Mesendoderm (in vitro differentiated cells): ENCODE measurements around the gene SPON1.
"Not testable (repeated sequence)": the region's sequence is repeated elsewhere in the genome, so short reads cannot be mapped to it uniquely, and the experiment has no call there.

Source experiments
- DNase-seq: peaks from one replicate; pipeline ENCODE4 v3.0.0; 2013
- H2AK5ac ChIP-seq: 2 replicates; pipeline ENCODE4 v1.6.1; 2013; ENCODE audit warnings: low read length, inconsistent platforms
- H2BK120ac ChIP-seq: 2 replicates; pipeline ENCODE4 v1.6.1; 2013; ENCODE audit warnings: low read depth, mild to moderate bottlenecking, low read length, moderate library complexity, mixed read lengths
- H2BK15ac ChIP-seq: replicated peaks from 2 replicates; pipeline ENCODE4 v1.6.1; 2013; ENCODE audit warnings: low read depth, mild to moderate bottlenecking, moderate library complexity
- H2BK5ac ChIP-seq: 2 replicates; pipeline ENCODE4 v1.6.1; 2013; ENCODE audit warnings: low read length, inconsistent platforms
- H3K18ac ChIP-seq: 2 replicates; pipeline ENCODE4 v1.6.1; 2013; ENCODE audit warnings: mild to moderate bottlenecking, low read length, mixed read lengths
- H3K23ac ChIP-seq: one replicate; pipeline ENCODE4 v1.6.1; 2013; ENCODE audit warnings: low read length
- H3K27ac ChIP-seq: 2 replicates; pipeline ENCODE4 v1.5.1; 2013; ENCODE audit warnings: low read depth, mild to moderate bottlenecking, inconsistent platforms, low read length, moderate library complexity
- H3K27me3 ChIP-seq: 2 replicates; pipeline ENCODE4 v1.6.1; 2013; ENCODE audit warnings: low read length, control low read depth, mild to moderate bottlenecking, inconsistent platforms; ENCODE audit not compliant: insufficient read depth, poor library complexity
- H3K36me3 ChIP-seq: 2 replicates; pipeline ENCODE4 v1.6.1; 2013; ENCODE audit warnings: low read length, inconsistent platforms; ENCODE audit not compliant: control insufficient read depth, insufficient read depth
- H3K4ac ChIP-seq: one replicate; pipeline ENCODE4 v1.6.1; 2013; ENCODE audit warnings: low read depth, mild to moderate bottlenecking, low read length, moderate library complexity
- H3K4me1 ChIP-seq: 2 replicates; pipeline ENCODE4 v1.6.1; 2013; ENCODE audit warnings: low read depth, low read length, inconsistent platforms; ENCODE audit not compliant: control insufficient read depth
- H3K4me2 ChIP-seq: 2 replicates; pipeline ENCODE4 v1.6.1; 2013; ENCODE audit warnings: low read length
- H3K4me3 ChIP-seq: 2 replicates; pipeline ENCODE4 v1.5.1; 2013; ENCODE audit warnings: mild to moderate bottlenecking, low read length
- H3K56ac ChIP-seq: one replicate; pipeline ENCODE4 v1.6.1; 2013; ENCODE audit warnings: low read length
- H3K79me1 ChIP-seq: 2 replicates; pipeline ENCODE4 v1.6.1; 2013; ENCODE audit warnings: low read length, inconsistent platforms
- H3K79me2 ChIP-seq: 2 replicates; pipeline ENCODE4 v1.6.1; 2013; ENCODE audit warnings: mild to moderate bottlenecking, low read length; ENCODE audit not compliant: control insufficient read depth, insufficient read depth
- H3K9ac ChIP-seq: 2 replicates; pipeline ENCODE4 v1.6.1; 2013; ENCODE audit warnings: low read length, inconsistent platforms
- H4K5ac ChIP-seq: one replicate; pipeline ENCODE4 v1.6.1; 2013; ENCODE audit warnings: low read length
- H4K8ac ChIP-seq: one replicate; pipeline ENCODE4 v1.6.1; 2013; ENCODE audit warnings: low read depth, mild to moderate bottlenecking, control low read depth, low read length, moderate library complexity
- WGBS: extraction: QIAGEN DNeasy Blood & Tissue Kit; methylation state at CpG from one replicate; pipeline ENCODE4 v1.1.7; 2013; ENCODE audit warnings: low lambda C conversion rate, missing lambda C conversion rate; ENCODE audit not compliant: insufficient coverage; ENCODE audit errors: extremely low coverage; 5-methylcytosine and 5-hydroxymethylcytosine counted together

SPON1 gene

GRCh38 chr11:14079797-14080196 is 117.3 kb downstream of the SPON1 start:
- Histone ChIP-seq H3K4me1 (no peaks in the 10 kb centered on the region), H3K4ac (no peak overlapping the region), H4K8ac (no peak overlapping the region), H3K79me1 (no peaks in the 10 kb centered on the region), H3K27ac (no peak overlapping the region), H3K56ac (no peak overlapping the region), H2AK5ac (no peak overlapping the region), H3K79me2 (no peaks in the 10 kb centered on the region), H3K9ac (no peak overlapping the region), H3K23ac (no peak overlapping the region), H3K36me3 (no peaks in the 10 kb centered on the region), H2BK120ac (no peak overlapping the region), H4K5ac (no peak overlapping the region), H3K27me3 (no peaks in the 10 kb centered on the region), H3K4me3 (no peak overlapping the region), H2BK5ac (no peak overlapping the region), H3K18ac (no peak overlapping the region), H2BK15ac (no peak overlapping the region), H3K4me2 (no peak overlapping the region)
- WGBS, result no CpG with 5 or more reads among the region's 4 CpGs
- no peak for DNase-seq

DNA sequence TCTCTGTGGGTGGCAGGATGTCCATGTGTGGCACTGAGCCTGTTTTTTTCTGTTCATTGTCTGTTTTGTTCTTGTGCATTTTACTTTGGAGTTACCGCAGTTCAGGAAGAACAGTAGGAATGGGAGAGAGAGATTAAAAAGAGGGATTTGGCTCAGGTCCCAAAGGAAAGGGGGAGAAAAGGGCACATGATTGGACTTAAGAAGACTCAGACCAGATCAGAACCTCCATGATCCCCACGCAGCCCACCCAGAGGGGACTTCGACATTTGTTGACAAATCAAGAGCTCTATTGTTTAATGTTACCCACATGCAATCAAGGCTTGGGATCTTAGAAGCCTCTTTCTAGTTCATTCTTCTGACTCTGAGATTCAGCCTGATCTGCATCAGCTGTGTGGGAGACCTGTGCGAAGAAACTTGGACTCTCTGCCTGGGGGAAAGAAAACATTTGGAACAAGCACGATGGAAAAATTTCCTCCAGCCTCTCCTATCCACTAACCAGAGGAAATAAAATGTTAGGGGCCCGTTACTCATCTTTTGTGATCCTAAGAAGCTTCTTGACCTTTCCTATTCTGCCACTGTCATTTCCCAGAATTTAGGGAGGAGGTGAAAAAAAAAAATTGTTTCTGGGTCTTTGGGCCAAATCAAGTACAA is 119.2 kb downstream of the SPON1 start:
- Histone ChIP-seq H3K23ac (no peak overlapping the region), H3K79me1 (no peaks in the 10 kb centered on the region), H2BK15ac (no peak overlapping the region), H3K4ac (no peak overlapping the region), H3K36me3 (no peaks in the 10 kb centered on the region), H4K5ac (no peak overlapping the region), H3K4me2 (no peak overlapping the region), H3K9ac (no peak overlapping the region), H3K18ac (no peak overlapping the region), H2BK5ac (no peak overlapping the region), H3K27me3 (no peaks in the 10 kb centered on the region), H4K8ac (no peak overlapping the region), H2AK5ac (no peak overlapping the region), H3K4me3 (no peak overlapping the region), H3K4me1 (no peaks in the 10 kb centered on the region), H3K79me2 (no peaks in the 10 kb centered on the region), H3K27ac (no peak overlapping the region), H2BK120ac (no peak overlapping the region), H3K56ac (no peak overlapping the region)
- WGBS, result no CpG with 5 or more reads among the region's 6 CpGs
- no peak for DNase-seq

- Histone ChIP-seq H2BK5ac (no peak overlapping the region), H3K79me2 (no peaks in the 10 kb centered on the region), H2AK5ac (no peak overlapping the region), H3K27me3 (no peaks in the 10 kb centered on the region), H2BK15ac (no peak overlapping the region), H3K4ac (no peak overlapping the region), H4K5ac (no peak overlapping the region), H3K4me2 (no peak overlapping the region), H3K9ac (no peak overlapping the region), H3K23ac (no peak overlapping the region), H2BK120ac (no peak overlapping the region), H3K4me3 (no peak overlapping the region), H4K8ac (no peak overlapping the region), H3K27ac (no peak overlapping the region), H3K4me1 (no peaks in the 10 kb centered on the region), H3K36me3 (no peaks in the 10 kb centered on the region), H3K18ac (no peak overlapping the region), H3K79me1 (no peaks in the 10 kb centered on the region), H3K56ac (no peak overlapping the region)
- DNase-seq, result no peak
- WGBS, result no CpG with 5 or more reads among the region's 5 CpGs
Observed at GRCh38 chr11:14082338-14082737, 119.8 kb downstream of the SPON1 start.

- H3K23ac ChIP-seq, H3K9ac ChIP-seq, H3K27ac ChIP-seq, H3K4me3 ChIP-seq, DNase-seq, H4K8ac ChIP-seq, H3K27me3 ChIP-seq, H3K18ac ChIP-seq, H3K4me1 ChIP-seq, H2BK5ac ChIP-seq, H3K79me2 ChIP-seq, H3K4ac ChIP-seq, H4K5ac ChIP-seq, H3K56ac ChIP-seq, H3K36me3 ChIP-seq, H2BK120ac ChIP-seq, H3K4me2 ChIP-seq, H2BK15ac ChIP-seq, H2AK5ac ChIP-seq, H3K79me1 ChIP-seq: not testable (repeated sequence)
- WGBS, result no CpG with 5 or more reads among the region's 2 CpGs
Observed at GRCh38 chr11:14088861-14089260, 126.3 kb downstream of the SPON1 start.

GRCh38 chr11:14089690-14090462 is 127.4 kb downstream of the SPON1 start:
- Histone ChIP-seq H3K4me2 (no peak overlapping the region), H3K23ac (no peak overlapping the region), H3K36me3 (no peaks in the 10 kb centered on the region), H3K4ac (no peak overlapping the region), H2BK5ac (no peak overlapping the region), H3K18ac (no peak overlapping the region), H3K27ac (no peak overlapping the region), H2BK120ac (no peak overlapping the region), H3K79me1 (no peaks in the 10 kb centered on the region), H4K5ac (no peak overlapping the region), H3K79me2 (no peaks in the 10 kb centered on the region), H3K4me1 (no peaks in the 10 kb centered on the region), H2AK5ac (no peak overlapping the region), H3K56ac (no peak overlapping the region), H3K9ac (no peak overlapping the region), H4K8ac (no peak overlapping the region), H3K4me3 (no peak overlapping the region), H2BK15ac (no peak overlapping the region), H3K27me3 (no peaks in the 10 kb centered on the region)
- DNase-seq, result no peak
- WGBS, result no CpG with 5 or more reads among the region's 17 CpGs
